OCI-LY1 (cell line): ENCODE results near the gene TBX5.

Experiments used
- CTCF ChIP-seq: fragments of 200-600 bp; sonication (generic), shearing (Covaris generic); IDR thresholded peaks from 2 replicates; pipeline ENCODE4 v1.5.1; 2017; ENCODE audit warnings: mild to moderate bottlenecking, antibody characterized with exemption, low read length, moderate library complexity, mixed read lengths
- EZH2 ChIP-seq: fragments of 200-600 bp; sonication (generic), shearing (Covaris generic); IDR thresholded peaks from 2 replicates; pipeline ENCODE4 v1.8.0; 2017; ENCODE audit warnings: borderline replicate concordance, mixed run types, mild to moderate bottlenecking, antibody characterized with exemption, low read length, moderate library complexity, mixed read lengths

GRCh38 chr12:114306646-114307045 is 99.3 kb downstream of the TBX5 start:
- no peak for TF ChIP-seq CTCF
- no peak for TF ChIP-seq EZH2
